GM18505 (cell line): ENCODE measurements around the gene DOP1B.

Source experiments
- ATAC-seq: cut with Tn5 transposase; IDR thresholded peaks from one replicate; pipeline ENCODE4 v1.9.1; 2021; ENCODE audit not compliant: unreplicated experiment
- POLR2A ChIP-seq: IDR thresholded peaks from 4 replicates; pipeline ENCODE4 v1.6.1; 2011; ENCODE audit warnings: borderline replicate concordance; ENCODE audit not compliant: insufficient read depth, insufficient read length; ENCODE audit errors: extremely low read depth

DOP1B gene

GRCh38 chr21:36171336-36171735 is 14.7 kb downstream of the DOP1B start:
- no peak for ATAC-seq
- no peak for TF ChIP-seq POLR2A

GRCh38 chr21:36171741-36172331 is 15.2 kb downstream of the DOP1B start:
- TF ChIP-seq POLR2A, result no peak
- no peak for ATAC-seq

GRCh38 chr21:36174780-36175179 is 18.2 kb downstream of the DOP1B start:
- no peak for ATAC-seq
- no peak for TF ChIP-seq POLR2A

- no peak for TF ChIP-seq POLR2A
- no peak for ATAC-seq
Measured at GRCh38 chr21:36175771-36176565, 19.3 kb downstream of the DOP1B start.

GRCh38 chr21:36178349-36178748 is 21.7 kb downstream of the DOP1B start:
- TF ChIP-seq POLR2A, result no peak
- ATAC-seq, result no peak

GRCh38 chr21:36179145-36179544 is 22.5 kb downstream of the DOP1B start:
- no peak for TF ChIP-seq POLR2A

GRCh38 chr21:36180963-36181362 is 24.3 kb downstream of the DOP1B start:
- ATAC-seq, result no peak
- TF ChIP-seq POLR2A, result no peak

More at GRCh38 chr21:36179145-36179544, 22.5 kb downstream of the DOP1B start:
- no peak for ATAC-seq

GRCh38 chr21:36183144-36183795 is 26.6 kb downstream of the DOP1B start:
- no peak for ATAC-seq
- TF ChIP-seq POLR2A, result no peak

GRCh38 chr21:36184545-36184944 is 27.9 kb downstream of the DOP1B start:
- no peak for ATAC-seq
- no peak for TF ChIP-seq POLR2A

- no peak for TF ChIP-seq POLR2A
- ATAC-seq, result no peak
Measured at GRCh38 chr21:36185523-36185922, 28.9 kb downstream of the DOP1B start.

GRCh38 chr21:36186081-36186480 is 29.5 kb downstream of the DOP1B start:
- ATAC-seq, result no peak
- TF ChIP-seq POLR2A, result no peak

GRCh38 chr21:36186506-36187399 is 30.1 kb downstream of the DOP1B start:
- TF ChIP-seq POLR2A, result no peak
- ATAC-seq, result no peak
